ENCODE results near the gene SLC19A1.
A peak's percentile ranks its signal among the peaks of the same experiment; 100 is the strongest.

Gene SLC19A1

GRCh38 chr21:45542242-45542666, at the start of gene SLC19A1:
Gene SLC19A1 (minus strand): TSS chr21:45542440. CDS start chr21:45537959, 4,481 bp downstream.
- H3K79me2 ChIP-seq (ENCODE audit: control insufficient read depth, insufficient read depth, low read length, unreplicated experiment) = peaks cover 21% of the 10 kb centered on the region
- no peaks in the 10 kb centered on the region for H3K36me3 ChIP-seq (ENCODE audit: insufficient read depth, low read length)
- peak within 1 kb of the TSS; percentile 82 for H3K4me3 ChIP-seq (ENCODE audit: low read depth, low read length)
- H3K27ac ChIP-seq (ENCODE audit: low read depth, low read length) = no peak within 1 kb of the TSS
- H3K4me1 ChIP-seq (ENCODE audit: control insufficient read depth, insufficient read depth, low read length, unreplicated experiment) = peaks cover 5% of the 10 kb centered on the region
- peak within 1 kb of the TSS; percentile 66 for H2AFZ ChIP-seq (ENCODE audit: low read length, unreplicated experiment)
- no peaks in the 10 kb centered on the region for H3K27me3 ChIP-seq (ENCODE audit: insufficient read depth, low read length)

DNA sequence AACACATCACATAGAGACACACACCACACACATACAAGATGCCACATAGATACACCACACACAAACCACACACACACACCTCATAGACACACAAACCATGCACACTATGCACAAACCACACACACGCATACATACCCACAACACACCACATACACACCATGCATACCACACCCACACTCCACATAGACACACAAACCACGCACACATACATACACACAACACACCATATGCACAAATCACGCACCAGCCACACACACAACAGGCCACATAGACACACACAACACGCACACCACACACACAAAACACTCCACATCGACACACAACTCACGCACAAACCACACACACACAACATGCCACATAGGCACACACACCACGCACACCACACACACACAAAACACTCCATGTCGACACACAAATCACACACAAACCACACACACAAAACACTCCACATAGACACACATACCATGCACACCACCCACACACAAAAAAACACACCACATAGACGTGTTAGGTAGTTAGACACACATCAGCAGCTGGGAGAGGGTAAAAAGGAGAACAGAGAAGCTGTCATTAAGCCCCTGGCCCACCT, 49.5 kb upstream of the SLC19A1 start:
- H3K4me1 ChIP-seq (ENCODE audit: control insufficient read depth, insufficient read depth, low read length, unreplicated experiment) = no peaks in the 10 kb centered on the region
- H3K27me3 ChIP-seq (ENCODE audit: insufficient read depth, low read length) = peaks cover 32% of the 10 kb centered on the region
- no peaks in the 10 kb centered on the region for H3K79me2 ChIP-seq (ENCODE audit: control insufficient read depth, insufficient read depth, low read length, unreplicated experiment)
- no peak overlapping the region for H3K27ac ChIP-seq (ENCODE audit: low read depth, low read length)
- H3K36me3 ChIP-seq (ENCODE audit: insufficient read depth, low read length) = no peaks in the 10 kb centered on the region
- H3K4me3 ChIP-seq (ENCODE audit: low read depth, low read length) = no peak overlapping the region
- no peak overlapping the region for H2AFZ ChIP-seq (ENCODE audit: low read length, unreplicated experiment)

DNA sequence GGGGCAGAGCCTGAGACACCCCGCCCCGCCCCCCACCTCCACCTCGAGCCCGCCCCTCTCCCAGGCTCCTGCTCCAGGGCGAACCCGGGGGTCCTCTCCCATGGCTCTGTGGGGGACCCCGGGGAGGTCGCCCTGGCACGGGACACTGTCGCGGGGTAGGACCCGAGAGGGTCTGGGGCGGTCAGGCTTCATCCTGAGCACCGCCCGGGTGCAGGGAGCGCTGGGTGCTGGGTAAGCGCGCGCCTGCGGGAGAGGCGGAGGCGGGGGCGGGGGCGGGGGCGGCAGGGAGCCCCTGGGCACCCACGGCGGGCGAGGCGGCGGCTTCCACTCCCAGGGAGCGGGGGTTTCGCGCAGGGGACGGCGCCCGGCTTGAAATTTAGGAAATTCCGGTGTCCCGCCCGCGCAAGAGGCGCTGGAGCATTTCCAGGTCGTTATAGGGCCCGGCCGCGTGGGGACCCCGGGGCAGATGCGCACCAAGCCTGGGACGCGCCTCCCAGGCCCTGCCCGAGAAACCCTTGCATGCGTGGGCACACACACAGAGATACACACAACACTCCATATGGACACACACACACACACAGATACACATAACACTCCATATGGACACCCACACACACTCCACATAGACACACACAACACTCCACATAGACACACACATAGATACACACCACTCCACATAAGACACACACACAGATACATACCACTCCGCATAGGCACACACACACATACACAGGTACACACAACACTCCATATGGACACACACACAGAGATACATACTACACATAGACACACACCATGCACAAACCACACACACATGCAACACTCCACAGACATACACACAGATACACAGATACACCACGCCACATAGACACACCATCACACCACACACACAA, 48.7 kb upstream of the SLC19A1 start:
- Histone ChIP-seq H3K27ac (ENCODE audit: low read depth, low read length) (no peak overlapping the region), H3K4me3 (ENCODE audit: low read depth, low read length) (peak overlapping the region; percentile 57; the same call in 1 of the 2 replicates), H3K79me2 (ENCODE audit: control insufficient read depth, insufficient read depth, low read length, unreplicated experiment) (no peaks in the 10 kb centered on the region), H3K4me1 (ENCODE audit: control insufficient read depth, insufficient read depth, low read length, unreplicated experiment) (no peaks in the 10 kb centered on the region), H3K36me3 (ENCODE audit: insufficient read depth, low read length) (no peaks in the 10 kb centered on the region), H3K27me3 (ENCODE audit: insufficient read depth, low read length) (peaks cover 32% of the 10 kb centered on the region), H2AFZ (ENCODE audit: low read length, unreplicated experiment) (no peak overlapping the region)

DNA sequence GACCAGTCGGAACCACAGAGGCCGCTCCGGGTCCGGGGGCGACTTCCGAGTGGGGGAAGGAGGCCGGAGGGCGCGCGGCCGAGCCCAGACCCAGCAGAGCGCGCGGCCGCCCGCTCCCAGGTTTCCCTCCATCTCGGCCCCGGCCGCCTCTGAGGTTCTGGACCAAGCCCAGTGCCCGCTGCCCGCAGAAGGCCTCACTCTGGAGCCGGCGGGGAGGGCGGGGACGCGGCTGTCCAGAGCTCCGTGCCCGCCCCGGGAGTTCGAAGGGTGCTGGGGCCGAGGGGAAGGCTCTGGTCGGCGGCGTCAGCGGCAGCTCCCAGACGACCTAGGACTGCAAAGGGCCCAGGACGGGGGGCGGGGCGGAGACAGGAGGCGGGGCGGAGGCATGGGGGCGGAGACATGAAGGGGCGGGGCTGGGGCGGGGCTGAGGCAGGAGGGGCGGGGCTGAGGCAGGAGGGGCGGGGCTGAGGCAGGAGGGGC, 48.0 kb upstream of the SLC19A1 start:
- no peaks in the 10 kb centered on the region for H3K79me2 ChIP-seq (ENCODE audit: control insufficient read depth, insufficient read depth, low read length, unreplicated experiment)
- no peaks in the 10 kb centered on the region for H3K36me3 ChIP-seq (ENCODE audit: insufficient read depth, low read length)
- H3K27ac ChIP-seq (ENCODE audit: low read depth, low read length) = no peak overlapping the region
- H3K4me1 ChIP-seq (ENCODE audit: control insufficient read depth, insufficient read depth, low read length, unreplicated experiment) = no peaks in the 10 kb centered on the region
- H2AFZ ChIP-seq (ENCODE audit: low read length, unreplicated experiment) = peak overlapping the region; percentile 16
- peaks cover 32% of the 10 kb centered on the region for H3K27me3 ChIP-seq (ENCODE audit: insufficient read depth, low read length)
- peak overlapping the region; percentile 43; the same call in 1 of the 2 replicates for H3K4me3 ChIP-seq (ENCODE audit: low read depth, low read length)

DNA sequence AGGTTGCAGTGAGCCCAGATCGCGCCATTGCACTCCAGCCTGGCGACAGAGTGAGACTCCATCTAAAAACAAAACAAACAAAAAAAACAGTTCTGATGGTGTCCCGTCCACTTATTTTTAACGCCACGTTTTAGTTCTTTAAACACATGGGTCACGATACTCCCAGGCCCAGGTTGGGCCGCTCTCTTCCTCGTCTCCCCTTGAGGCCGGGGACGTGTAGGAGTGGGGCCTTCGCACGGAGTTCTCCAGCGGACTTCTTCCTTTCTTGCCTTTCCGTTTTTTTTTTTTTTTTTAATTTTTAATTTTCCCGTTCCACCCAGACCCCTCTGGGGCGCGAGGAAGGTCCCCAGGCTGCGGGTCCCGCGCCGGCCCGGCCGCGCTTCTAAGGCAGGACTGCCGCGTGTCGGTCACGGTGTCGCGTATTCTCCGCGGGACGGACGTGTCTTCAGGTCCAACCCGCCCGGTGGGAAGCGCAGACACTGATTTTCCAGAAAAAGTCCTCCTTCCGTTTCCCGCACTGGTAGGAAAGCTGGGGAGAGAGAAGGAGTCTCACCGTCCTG, 47.5 kb upstream of the SLC19A1 start:
- H3K36me3 ChIP-seq (ENCODE audit: insufficient read depth, low read length) = no peaks in the 10 kb centered on the region
- peaks cover 32% of the 10 kb centered on the region for H3K27me3 ChIP-seq (ENCODE audit: insufficient read depth, low read length)
- H3K79me2 ChIP-seq (ENCODE audit: control insufficient read depth, insufficient read depth, low read length, unreplicated experiment) = no peaks in the 10 kb centered on the region
- peak overlapping the region; percentile 16 for H2AFZ ChIP-seq (ENCODE audit: low read length, unreplicated experiment)
- H3K4me3 ChIP-seq (ENCODE audit: low read depth, low read length) = peak overlapping the region; percentile 43; the same call in 1 of the 2 replicates
- H3K27ac ChIP-seq (ENCODE audit: low read depth, low read length) = no peak overlapping the region
- no peaks in the 10 kb centered on the region for H3K4me1 ChIP-seq (ENCODE audit: control insufficient read depth, insufficient read depth, low read length, unreplicated experiment)

GRCh38 chr21:45588871-45589491, 46.7 kb upstream of the SLC19A1 start:
- Histone ChIP-seq H3K4me3 (ENCODE audit: low read depth, low read length) (no peak overlapping the region), H3K27ac (ENCODE audit: low read depth, low read length) (no peak overlapping the region), H3K79me2 (ENCODE audit: control insufficient read depth, insufficient read depth, low read length, unreplicated experiment) (no peaks in the 10 kb centered on the region), H3K27me3 (ENCODE audit: insufficient read depth, low read length) (peaks cover 36% of the 10 kb centered on the region), H2AFZ (ENCODE audit: low read length, unreplicated experiment) (no peak overlapping the region), H3K36me3 (ENCODE audit: insufficient read depth, low read length) (no peaks in the 10 kb centered on the region), H3K4me1 (ENCODE audit: control insufficient read depth, insufficient read depth, low read length, unreplicated experiment) (no peaks in the 10 kb centered on the region)

DNA sequence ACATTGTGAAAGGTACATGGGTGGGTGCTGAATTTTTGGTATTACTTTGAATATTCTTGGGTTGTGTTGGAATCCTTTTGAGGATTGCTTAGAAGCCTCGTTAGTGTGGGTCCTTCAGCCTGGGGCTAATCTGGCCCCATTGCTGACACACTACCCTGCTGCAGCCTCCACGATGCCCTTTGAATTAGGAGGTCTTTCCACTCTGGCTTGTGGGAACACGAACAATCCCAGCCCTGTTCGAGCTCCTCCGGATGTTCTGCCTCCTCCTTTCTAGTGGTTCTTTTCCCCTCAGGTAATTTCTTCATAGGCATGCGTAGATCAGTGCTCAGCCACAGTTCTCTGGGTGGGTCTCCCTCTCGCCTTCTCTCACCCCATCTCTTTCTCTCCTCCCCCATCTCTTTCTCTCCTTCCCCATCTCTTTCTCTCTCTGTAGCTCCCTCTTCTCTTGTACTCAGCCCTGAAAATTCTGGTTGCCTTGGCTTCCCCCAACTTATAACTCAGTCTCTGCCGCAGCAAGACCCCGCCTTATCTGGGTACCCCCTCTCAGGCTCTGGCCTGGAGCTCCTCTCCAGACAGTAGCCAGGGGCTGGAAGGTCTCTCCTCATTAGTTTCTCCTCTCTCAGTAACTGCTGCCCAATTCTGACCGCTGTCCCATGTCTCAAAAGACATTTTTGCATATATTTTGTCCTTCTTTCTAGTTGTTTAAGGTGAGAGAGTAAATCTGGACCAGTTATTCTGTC, 46.0 kb upstream of the SLC19A1 start:
- peaks cover 43% of the 10 kb centered on the region for H3K27me3 ChIP-seq (ENCODE audit: insufficient read depth, low read length)
- H3K4me1 ChIP-seq (ENCODE audit: control insufficient read depth, insufficient read depth, low read length, unreplicated experiment) = no peaks in the 10 kb centered on the region
- no peak overlapping the region for H3K27ac ChIP-seq (ENCODE audit: low read depth, low read length)
- no peaks in the 10 kb centered on the region for H3K36me3 ChIP-seq (ENCODE audit: insufficient read depth, low read length)
- H2AFZ ChIP-seq (ENCODE audit: low read length, unreplicated experiment) = no peak overlapping the region
- H3K79me2 ChIP-seq (ENCODE audit: control insufficient read depth, insufficient read depth, low read length, unreplicated experiment) = no peaks in the 10 kb centered on the region
- no peak overlapping the region for H3K4me3 ChIP-seq (ENCODE audit: low read depth, low read length)

DNA sequence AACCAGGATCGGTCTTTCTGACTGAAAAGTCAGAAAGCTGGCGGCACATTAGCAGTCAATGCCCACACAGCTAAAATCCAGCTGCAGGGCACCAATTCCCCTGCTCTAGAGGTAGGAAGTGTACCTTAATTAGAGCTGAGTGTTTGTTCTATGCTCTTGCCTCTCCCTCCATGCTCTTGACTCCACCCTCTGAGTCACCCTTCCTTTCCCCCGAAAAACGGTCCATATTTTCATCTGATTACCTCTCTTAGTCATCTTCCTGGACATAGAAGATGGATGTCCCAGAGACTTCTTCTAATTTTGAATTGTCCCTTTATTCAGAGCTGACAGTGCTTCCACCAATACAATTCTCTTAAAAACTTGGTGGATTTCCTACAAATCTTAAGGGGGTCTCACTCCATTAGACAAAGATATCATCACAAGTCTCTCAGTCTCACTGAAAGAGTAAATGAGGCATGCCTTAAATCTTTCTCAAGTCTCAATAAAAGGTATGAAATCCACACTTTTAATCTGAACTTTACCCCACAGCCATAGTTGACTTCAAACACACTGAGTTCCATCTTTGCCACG, 44.1 kb upstream of the SLC19A1 start:
- Histone ChIP-seq H3K4me1 (ENCODE audit: control insufficient read depth, insufficient read depth, low read length, unreplicated experiment) (no peaks in the 10 kb centered on the region), H3K4me3 (ENCODE audit: low read depth, low read length) (no peak overlapping the region)

GRCh38 chr21:45584786-45585185, 42.5 kb upstream of the SLC19A1 start:
- Histone ChIP-seq H3K4me3 (ENCODE audit: low read depth, low read length) (no peak overlapping the region), H3K27me3 (ENCODE audit: insufficient read depth, low read length) (peaks cover 37% of the 10 kb centered on the region), H3K27ac (ENCODE audit: low read depth, low read length) (no peak overlapping the region), H3K79me2 (ENCODE audit: control insufficient read depth, insufficient read depth, low read length, unreplicated experiment) (no peaks in the 10 kb centered on the region), H3K36me3 (ENCODE audit: insufficient read depth, low read length) (no peaks in the 10 kb centered on the region), H3K4me1 (ENCODE audit: control insufficient read depth, insufficient read depth, low read length, unreplicated experiment) (no peaks in the 10 kb centered on the region), H2AFZ (ENCODE audit: low read length, unreplicated experiment) (no peak overlapping the region)

More for the DNA sequence above, 44.1 kb upstream of the SLC19A1 start:
- H3K79me2 ChIP-seq (ENCODE audit: control insufficient read depth, insufficient read depth, low read length, unreplicated experiment) = no peaks in the 10 kb centered on the region
- peaks cover 40% of the 10 kb centered on the region for H3K27me3 ChIP-seq (ENCODE audit: insufficient read depth, low read length)
- no peaks in the 10 kb centered on the region for H3K36me3 ChIP-seq (ENCODE audit: insufficient read depth, low read length)
- H2AFZ ChIP-seq (ENCODE audit: low read length, unreplicated experiment) = no peak overlapping the region
- H3K27ac ChIP-seq (ENCODE audit: low read depth, low read length) = no peak overlapping the region

Data from ACC112 (cell line).